Measurements from ENCODE around the gene FAM135A. TPM values are rescaled to one million over a fixed set of nuclear protein-coding genes. Genes with fewer than 3 reads are reported as not detected.
"Not testable (repeated sequence)": the region's sequence is repeated elsewhere in the genome, so short reads cannot be mapped to it uniquely, and the experiment has no call there.

FAM135A gene
- polyA plus RNA-seq, 1 experiment, result 2.9 TPM

- no peak for TF ChIP-seq CTCF (IDR thresholded peaks at IDR 0.05; ENCODE audit: insufficient read depth, low read depth, low read length)
- DNase-seq (ENCODE audit: low read depth), result no peak
- Histone ChIP-seq H3K27me3 (ENCODE audit: control insufficient read depth, insufficient read depth, low read length) (no peaks in the 10 kb centered on the region), H3K4me3 (ENCODE audit: low read depth, low read length) (no peak overlapping the region), H3K36me3 (ENCODE audit: control insufficient read depth, insufficient read depth, low read length) (no peaks in the 10 kb centered on the region)
- POLR2A ChIA-PET, result no interaction called here
- CTCF ChIA-PET, result interaction anchor here (0.5 kb wide), 1 partner anchor 11 kb away, joined by 3 read pairs; no protein-coding TSS in a partner anchor
Measured at GRCh38 chr6:70470016-70470415, 56.7 kb downstream of the FAM135A start.

- H3K4me3 ChIP-seq (ENCODE audit: low read depth, low read length); DNase-seq (ENCODE audit: low read depth); POLR2A ChIA-PET; H3K27me3 ChIP-seq (ENCODE audit: control insufficient read depth, insufficient read depth, low read length); H3K36me3 ChIP-seq (ENCODE audit: control insufficient read depth, insufficient read depth, low read length); CTCF ChIA-PET: not testable (repeated sequence)
Measured at GRCh38 chr6:70470510-70470909, 57.2 kb downstream of the FAM135A start.

GRCh38 chr6:70474751-70475150, 61.4 kb downstream of the FAM135A start:
- H3K27me3 ChIP-seq (ENCODE audit: control insufficient read depth, insufficient read depth, low read length), result no peaks in the 10 kb centered on the region
- CTCF ChIA-PET, result interaction anchor here (0.8 kb wide), 1 partner anchor 26 kb away, joined by 4 read pairs; no protein-coding TSS in a partner anchor
- no peak overlapping the region for H3K4me3 ChIP-seq (ENCODE audit: low read depth, low read length)
- no peaks in the 10 kb centered on the region for H3K36me3 ChIP-seq (ENCODE audit: control insufficient read depth, insufficient read depth, low read length)
- no peak for DNase-seq (ENCODE audit: low read depth)
- no peak for TF ChIP-seq CTCF (IDR thresholded peaks at IDR 0.05; ENCODE audit: insufficient read depth, low read depth, low read length)
- POLR2A ChIA-PET, result no interaction called here

- no peak for DNase-seq (ENCODE audit: low read depth)
- no peak for TF ChIP-seq CTCF (IDR thresholded peaks at IDR 0.05; ENCODE audit: insufficient read depth, low read depth, low read length)
- H3K4me3 ChIP-seq (ENCODE audit: low read depth, low read length), result no peak overlapping the region
- POLR2A ChIA-PET, result no interaction called here
- H3K36me3 ChIP-seq (ENCODE audit: control insufficient read depth, insufficient read depth, low read length), result peaks cover 2% of the 10 kb centered on the region; the same call in 1 of the 2 replicates
- no peaks in the 10 kb centered on the region for H3K27me3 ChIP-seq (ENCODE audit: control insufficient read depth, insufficient read depth, low read length)
- CTCF ChIA-PET, result no interaction called here
Measured at GRCh38 chr6:70479236-70479635, 65.9 kb downstream of the FAM135A start.

- POLR2A ChIA-PET; H3K4me3 ChIP-seq (ENCODE audit: low read depth, low read length); DNase-seq (ENCODE audit: low read depth); H3K27me3 ChIP-seq (ENCODE audit: control insufficient read depth, insufficient read depth, low read length); H3K36me3 ChIP-seq (ENCODE audit: control insufficient read depth, insufficient read depth, low read length): not testable (repeated sequence)
- CTCF ChIA-PET, result interaction anchor here (1.5 kb wide), 1 partner anchor 14 kb away, joined by 3 read pairs; no protein-coding TSS in a partner anchor
Measured at GRCh38 chr6:70486638-70487037, 73.3 kb downstream of the FAM135A start.

- no peak for TF ChIP-seq CTCF (IDR thresholded peaks at IDR 0.05; ENCODE audit: insufficient read depth, low read depth, low read length)
Measured at GRCh38 chr6:70489364-70489763, 76.1 kb downstream of the FAM135A start.

More at GRCh38 chr6:70489364-70489763, 76.1 kb downstream of the FAM135A start:
- ChIA-PET POLR2A (interaction anchor here (0.5 kb wide), 1 partner anchor 59 kb away, joined by 6 read pairs; no protein-coding TSS in a partner anchor), CTCF (no interaction called here)
- H3K27me3 ChIP-seq (ENCODE audit: control insufficient read depth, insufficient read depth, low read length), result no peaks in the 10 kb centered on the region
- no peak overlapping the region for H3K4me3 ChIP-seq (ENCODE audit: low read depth, low read length)
- DNase-seq (ENCODE audit: low read depth), result no peak
- no peaks in the 10 kb centered on the region for H3K36me3 ChIP-seq (ENCODE audit: control insufficient read depth, insufficient read depth, low read length)
